WTC11 (cell line): Measurements from ENCODE around the gene KIRREL3.

ENCODE experiments used
- KAT7 ChIP-seq: sonication (generic); formaldehyde crosslinking; IDR thresholded peaks from 2 replicates; pipeline ENCODE4 v1.8.1; 2023; ENCODE audit warnings: missing genetic modification reagents, mild to moderate bottlenecking, borderline replicate concordance
- ZNF219 ChIP-seq: sonication (generic); formaldehyde crosslinking; IDR thresholded peaks from 2 replicates; pipeline ENCODE4 v1.8.0; 2023; ENCODE audit warnings: missing genetic modification reagents, mild to moderate bottlenecking, borderline replicate concordance
- TF ChIP-seq, protein P1 (sequence below): fragments of 200-600 bp; IDR thresholded peaks from 2 replicates; pipeline ENCODE4 v1.8.0; 2022; ENCODE audit warnings: antibody characterized with exemption
- TF ChIP-seq, protein P2 (sequence below): sonication (generic); formaldehyde crosslinking; conservative IDR thresholded peaks from 2 replicates; pipeline ENCODE4 v1.8.1; 2022; ENCODE audit warnings: mild to moderate bottlenecking, missing genetic modification reagents

DNA sequence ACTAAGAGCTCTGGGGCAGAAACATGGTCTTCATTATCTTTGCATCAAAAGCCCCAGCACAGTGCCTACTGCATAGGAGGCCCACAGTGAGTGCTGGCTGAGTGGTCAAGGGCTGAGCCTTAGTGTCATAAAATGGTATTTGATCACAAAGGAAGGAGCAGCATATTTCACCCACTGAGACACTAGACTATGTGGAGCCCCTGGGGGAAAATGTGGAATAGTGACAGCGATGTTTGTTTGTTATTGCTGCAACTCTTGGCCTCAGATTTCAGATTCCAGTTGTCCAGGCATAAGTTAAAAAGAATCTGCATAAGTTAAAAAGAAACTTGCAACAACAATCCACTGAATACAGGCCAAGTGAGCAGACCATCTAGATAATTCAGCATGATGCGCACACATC is 7.0 kb downstream of the KIRREL3 start:
- TF ChIP-seq, protein P1, sequence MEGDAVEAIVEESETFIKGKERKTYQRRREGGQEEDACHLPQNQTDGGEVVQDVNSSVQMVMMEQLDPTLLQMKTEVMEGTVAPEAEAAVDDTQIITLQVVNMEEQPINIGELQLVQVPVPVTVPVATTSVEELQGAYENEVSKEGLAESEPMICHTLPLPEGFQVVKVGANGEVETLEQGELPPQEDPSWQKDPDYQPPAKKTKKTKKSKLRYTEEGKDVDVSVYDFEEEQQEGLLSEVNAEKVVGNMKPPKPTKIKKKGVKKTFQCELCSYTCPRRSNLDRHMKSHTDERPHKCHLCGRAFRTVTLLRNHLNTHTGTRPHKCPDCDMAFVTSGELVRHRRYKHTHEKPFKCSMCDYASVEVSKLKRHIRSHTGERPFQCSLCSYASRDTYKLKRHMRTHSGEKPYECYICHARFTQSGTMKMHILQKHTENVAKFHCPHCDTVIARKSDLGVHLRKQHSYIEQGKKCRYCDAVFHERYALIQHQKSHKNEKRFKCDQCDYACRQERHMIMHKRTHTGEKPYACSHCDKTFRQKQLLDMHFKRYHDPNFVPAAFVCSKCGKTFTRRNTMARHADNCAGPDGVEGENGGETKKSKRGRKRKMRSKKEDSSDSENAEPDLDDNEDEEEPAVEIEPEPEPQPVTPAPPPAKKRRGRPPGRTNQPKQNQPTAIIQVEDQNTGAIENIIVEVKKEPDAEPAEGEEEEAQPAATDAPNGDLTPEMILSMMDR: no peak
- TF ChIP-seq, protein P2, sequence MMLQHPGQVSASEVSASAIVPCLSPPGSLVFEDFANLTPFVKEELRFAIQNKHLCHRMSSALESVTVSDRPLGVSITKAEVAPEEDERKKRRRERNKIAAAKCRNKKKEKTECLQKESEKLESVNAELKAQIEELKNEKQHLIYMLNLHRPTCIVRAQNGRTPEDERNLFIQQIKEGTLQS (CRISPR knock-in tag): no peak
- TF ChIP-seq ZNF219 (no peak), KAT7 (CRISPR knock-in tag) (no peak)
